Naive thymus-derived CD4-positive, alpha-beta T cell (primary cell): ENCODE results near the gene PADI1. TPM values are rescaled to one million over a fixed set of nuclear protein-coding genes. Genes with fewer than 3 reads are reported as not detected.
A peak's percentile ranks its signal among the peaks of the same experiment; 100 is the strongest.

Experiments
- ATAC-seq: fragments of 150-1000 bp; cut with Tn5 transposase; 2 replicates; pipeline ENCODE4 v1.10.0; 2021; ENCODE audit warnings: mild to moderate bottlenecking, moderate library complexity
- CTCF ChIA-PET: fragments of 350-600 bp; sonication (Branson Sonifier 250); formaldehyde crosslinking; loops from one replicate; lab custom pipeline; 2021; ENCODE audit warnings: antibody characterized with exemption; lab: Charles Lee
- POLR2A ChIA-PET: fragments of 350-600 bp; sonication (Branson Sonifier 250); formaldehyde crosslinking; loops from one replicate; lab custom pipeline; 2021; ENCODE audit warnings: antibody characterized with exemption, inconsistent platforms; lab: Charles Lee
- DNase-seq, 9 donors: peaks; one replicate each; pipeline versions ENCODE4 v3.0.0 to v3.0.0-alpha.2; 2020 to 2022; ENCODE audit warnings: mixed read lengths in 1 of 9
- H3K27ac ChIP-seq: one replicate; pipeline ENCODE4 v1.7.0; 2013; ENCODE audit warnings: mild to moderate bottlenecking, low read depth, low read length, moderate library complexity
- H3K27me3 ChIP-seq, 2 donors: one replicate each; pipeline ENCODE4 v1.7.0; 2013; ENCODE audit warnings: low read length in 2 of 2, mild to moderate bottlenecking in 2 of 2, moderate library complexity in 2 of 2; ENCODE audit not compliant: control insufficient read depth in 2 of 2, insufficient read depth in 2 of 2
- H3K36me3 ChIP-seq, 3 experiments: 1 replicate in 2 of 3; 2 replicates in 1 of 3; pipeline ENCODE4 v1.7.0; 2013; ENCODE audit warnings: low read length in 3 of 3, mild to moderate bottlenecking in 3 of 3, moderate library complexity in 1 of 3; ENCODE audit not compliant: insufficient read depth in 3 of 3, control insufficient read depth in 2 of 3
- H3K4me1 ChIP-seq, 2 donors: one replicate each; pipeline ENCODE4 v1.7.0; 2013; ENCODE audit warnings: low read length in 2 of 2, mild to moderate bottlenecking in 2 of 2, moderate library complexity in 1 of 2; ENCODE audit not compliant: control insufficient read depth in 2 of 2, insufficient read depth in 2 of 2
- H3K4me3 ChIP-seq: 2 replicates; pipeline ENCODE4 v1.7.0; 2013; ENCODE audit warnings: mild to moderate bottlenecking, low read length
- H3K9me3 ChIP-seq, 3 experiments: 1 replicate in 2 of 3; 2 replicates in 1 of 3; pipeline ENCODE4 v1.7.0; 2013; ENCODE audit warnings: low read length in 3 of 3; ENCODE audit not compliant: control insufficient read depth in 2 of 3
- H3K27ac Mint-ChIP-seq, 9 donors: one replicate each; pipeline ENCODE4 v1.8.0; 2020 to 2022; ENCODE audit warnings: mixed read lengths in 9 of 9, mild to moderate bottlenecking in 8 of 9, moderate library complexity in 5 of 9, inconsistent platforms in 2 of 9
- H3K27me3 Mint-ChIP-seq, 5 donors: one replicate each; pipeline ENCODE4 v1.8.0; 2021 to 2022; ENCODE audit warnings: mixed read lengths in 5 of 5, mild to moderate bottlenecking in 1 of 5
- H3K36me3 Mint-ChIP-seq, 5 donors: one replicate each; pipeline ENCODE4 v1.8.0; 2020 to 2022; ENCODE audit warnings: mixed read lengths in 5 of 5, mild to moderate bottlenecking in 3 of 5, inconsistent platforms in 1 of 5
- H3K4me1 Mint-ChIP-seq, 7 donors: one replicate each; pipeline ENCODE4 v1.8.0; 2020 to 2022; ENCODE audit warnings: mixed read lengths in 7 of 7, mild to moderate bottlenecking in 3 of 7, inconsistent platforms in 1 of 7
- H3K4me3 Mint-ChIP-seq, 10 donors: one replicate each; pipeline ENCODE4 v1.8.0; 2020 to 2022; ENCODE audit warnings: mild to moderate bottlenecking in 10 of 10, mixed read lengths in 10 of 10, moderate library complexity in 6 of 10, inconsistent platforms in 2 of 10
- H3K9me3 Mint-ChIP-seq, 11 donors: one replicate each; pipeline ENCODE4 v1.8.0; 2020 to 2022; ENCODE audit warnings: mixed read lengths in 11 of 11, mild to moderate bottlenecking in 4 of 11, inconsistent platforms in 1 of 11, moderate library complexity in 1 of 11
- intact Hi-C, 2 donors: fragments of 100-400 bp; cut with micrococcal nuclease; formaldehyde crosslinking; loops; one replicate each; pipeline ENCODE4 v1.15.1; 2023
- polyA plus RNA-seq, 2 donors: library from polyadenylated mRNA; unstranded; fragments of 300-500 nt; fragmentation: Illumina TruSeq; gene quantifications; one replicate each; pipeline ENCODE4 v1.2.3, GENCODE V29; 2021
- total RNA-seq, 6 experiments: library from RNA in 5 of 6; stranded (reverse) in 5 of 6; gene quantifications; 1 replicate in 5 of 6; 2 replicates in 1 of 6; pipeline ENCODE4 v1.2.3 and lab custom pipeline; 2021 to 2026

PADI1 gene, protein sequence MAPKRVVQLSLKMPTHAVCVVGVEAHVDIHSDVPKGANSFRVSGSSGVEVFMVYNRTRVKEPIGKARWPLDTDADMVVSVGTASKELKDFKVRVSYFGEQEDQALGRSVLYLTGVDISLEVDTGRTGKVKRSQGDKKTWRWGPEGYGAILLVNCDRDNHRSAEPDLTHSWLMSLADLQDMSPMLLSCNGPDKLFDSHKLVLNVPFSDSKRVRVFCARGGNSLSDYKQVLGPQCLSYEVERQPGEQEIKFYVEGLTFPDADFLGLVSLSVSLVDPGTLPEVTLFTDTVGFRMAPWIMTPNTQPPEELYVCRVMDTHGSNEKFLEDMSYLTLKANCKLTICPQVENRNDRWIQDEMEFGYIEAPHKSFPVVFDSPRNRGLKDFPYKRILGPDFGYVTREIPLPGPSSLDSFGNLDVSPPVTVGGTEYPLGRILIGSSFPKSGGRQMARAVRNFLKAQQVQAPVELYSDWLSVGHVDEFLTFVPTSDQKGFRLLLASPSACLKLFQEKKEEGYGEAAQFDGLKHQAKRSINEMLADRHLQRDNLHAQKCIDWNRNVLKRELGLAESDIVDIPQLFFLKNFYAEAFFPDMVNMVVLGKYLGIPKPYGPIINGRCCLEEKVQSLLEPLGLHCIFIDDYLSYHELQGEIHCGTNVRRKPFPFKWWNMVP
- not detected for total RNA-seq
- not detected for polyA plus RNA-seq
- total RNA-seq (lab: John Stamatoyannopoulos, UW) = not detected

GRCh38 chr1:17204546-17205440, at the start of gene PADI1:
Gene PADI1 (plus strand): TSS chr1:17205128. CDS start chr1:17205218, 90 bp downstream.
- intact Hi-C loops = no loop called here
- ChIA-PET POLR2A (no interaction called here), CTCF (no interaction called here)
- Histone ChIP-seq H3K27ac (no peak within 1 kb of the TSS), H3K36me3 (no peaks in the 10 kb centered on the region), H3K4me3 (no peak within 1 kb of the TSS), H3K4me1 (peaks cover 10 to 19% of the 10 kb centered on the region in 2 donors), H3K9me3 (no peaks in the 10 kb centered on the region), H3K27me3 (peaks cover 0 to 4% of the 10 kb centered on the region in 2 donors)
- no peak for ATAC-seq
- Mint-ChIP-seq H3K9me3 (peaks cover 0 to 2% (median 0%) of the 10 kb centered on the region in 11 donors), H3K36me3 (peaks cover 0 to 3% (median 0%) of the 10 kb centered on the region in 5 donors), H3K4me1 (peaks cover 43 to 70% (median 53%) of the 10 kb centered on the region in 7 donors), H3K4me3 (peak within 1 kb of the TSS in 2 of 10 donors; percentile 47 to 53), H3K27me3 (peaks cover 10 to 42% (median 14%) of the 10 kb centered on the region in 5 donors), H3K27ac (peak within 1 kb of the TSS in 2 of 9 donors; percentile 23 to 26)
- DNase-seq = no peak

DNA sequence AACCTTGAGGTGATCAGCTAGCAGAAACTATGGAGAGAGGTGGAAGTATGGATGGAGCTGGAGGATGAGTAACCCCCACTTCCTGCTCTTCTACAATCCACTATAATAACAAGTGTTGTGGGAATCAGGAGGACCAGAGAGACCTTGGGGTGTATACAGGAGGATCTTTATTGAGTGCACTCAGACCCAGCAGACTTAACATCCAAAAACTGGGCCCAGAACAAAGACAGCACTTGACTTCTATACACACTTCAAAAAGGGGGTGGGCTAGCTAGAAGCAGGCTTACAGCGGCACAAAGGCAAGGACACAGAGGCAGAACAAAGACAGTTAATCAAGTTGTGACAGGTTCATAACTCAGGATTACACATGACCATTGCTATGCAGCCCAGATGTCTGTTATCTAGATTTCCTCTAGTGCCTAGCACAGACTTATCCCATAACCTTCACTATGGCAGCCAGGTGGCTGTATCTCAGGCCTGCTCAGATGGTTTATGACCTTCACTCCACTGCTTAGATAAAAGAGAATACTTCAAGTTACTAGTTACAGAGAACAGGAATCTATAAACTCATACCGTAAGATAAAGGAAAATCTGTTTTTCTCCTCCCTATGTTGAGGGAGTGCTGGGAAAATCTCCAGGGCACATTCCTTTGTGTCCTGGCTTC, 49.5 kb upstream of the PADI1 start:
- peaks cover 8 to 41% (median 27%) of the 10 kb centered on the region in 5 donors for H3K36me3 Mint-ChIP-seq

DNA sequence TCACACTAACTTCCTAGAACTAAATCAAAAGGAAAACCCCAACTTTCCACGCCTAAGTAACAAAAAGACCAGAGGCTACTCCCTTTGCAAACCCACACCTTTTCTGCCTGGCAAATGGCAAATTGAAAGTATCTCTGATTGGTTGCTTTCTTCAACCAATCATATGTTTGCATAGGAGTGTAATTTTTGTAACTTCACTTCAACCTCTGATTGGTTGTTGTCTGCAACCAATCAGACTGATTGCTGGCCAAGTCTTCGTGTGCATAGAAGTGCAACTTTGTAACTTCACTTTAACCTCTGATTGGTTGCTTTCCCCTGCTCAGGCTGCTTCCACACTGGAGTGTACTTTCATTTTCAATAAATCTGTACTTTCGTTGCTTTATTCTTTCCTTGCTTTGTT, 48.8 kb upstream of the PADI1 start:
- ChIA-PET POLR2A (no interaction called here), CTCF (no interaction called here)
- no peaks in the 10 kb centered on the region for H3K27me3 ChIP-seq
- no peak for DNase-seq
- no peaks in the 10 kb centered on the region for H3K4me1 ChIP-seq
- no peak overlapping the region for H3K4me3 ChIP-seq
- no peak overlapping the region for H3K27ac ChIP-seq
- no peaks in the 10 kb centered on the region for H3K36me3 ChIP-seq
- peaks cover 8 to 40% (median 24%) of the 10 kb centered on the region in 5 donors for H3K36me3 Mint-ChIP-seq
- H3K27me3 Mint-ChIP-seq = peaks cover 5 to 38% (median 14%) of the 10 kb centered on the region in 5 donors
- H3K4me1 Mint-ChIP-seq = peaks cover 0 to 5% (median 0%) of the 10 kb centered on the region in 7 donors
- peaks cover 0 to 38% (median 7%) of the 10 kb centered on the region in 3 experiments for H3K9me3 ChIP-seq
- no peak for ATAC-seq
- H3K4me3 Mint-ChIP-seq = no peak overlapping the region
- H3K27ac Mint-ChIP-seq = no peak overlapping the region
- H3K9me3 Mint-ChIP-seq = peaks cover 22 to 68% (median 40%) of the 10 kb centered on the region in 11 donors
- intact Hi-C loops = no loop called here

More for the DNA sequence above, 49.5 kb upstream of the PADI1 start:
- Mint-ChIP-seq H3K9me3 (peaks cover 22 to 72% (median 44%) of the 10 kb centered on the region in 11 donors), H3K4me1 (peaks cover 0 to 3% (median 0%) of the 10 kb centered on the region in 7 donors), H3K27me3 (peaks cover 8 to 42% (median 19%) of the 10 kb centered on the region in 5 donors), H3K4me3 (no peak overlapping the region), H3K27ac (no peak overlapping the region)
- H3K9me3 ChIP-seq = peaks cover 0 to 38% (median 7%) of the 10 kb centered on the region in 3 experiments
- ATAC-seq (no peak), DNase-seq (no peak)
- no peaks in the 10 kb centered on the region for H3K27me3 ChIP-seq
- intact Hi-C loops = no loop called here
- no peak overlapping the region for H3K4me3 ChIP-seq
- no peak overlapping the region for H3K27ac ChIP-seq
- CTCF ChIA-PET = no interaction called here
- H3K4me1 ChIP-seq = no peaks in the 10 kb centered on the region
- no peaks in the 10 kb centered on the region for H3K36me3 ChIP-seq
- POLR2A ChIA-PET = no interaction called here

DNA sequence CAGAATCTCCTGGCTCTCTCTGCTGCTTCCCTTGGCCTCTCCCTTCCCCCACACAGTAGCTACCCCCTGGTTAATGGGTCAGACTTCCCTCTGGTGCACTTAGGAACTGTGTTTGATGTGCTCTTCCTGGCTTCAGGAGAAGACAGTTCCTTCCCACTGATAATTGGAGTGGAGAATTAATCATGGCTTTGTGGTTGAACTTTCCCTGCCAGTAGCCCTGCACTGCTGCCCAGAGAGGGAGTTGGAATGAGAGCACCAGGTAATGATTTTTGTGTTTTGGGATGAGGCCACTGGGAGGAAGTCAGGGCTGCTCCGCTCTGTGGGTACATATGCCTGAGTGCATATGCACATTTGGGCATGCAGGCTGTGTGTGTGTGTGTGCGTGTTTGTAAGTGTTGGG, 46.0 kb upstream of the PADI1 start:
- ATAC-seq (no peak), DNase-seq (no peak)
- Mint-ChIP-seq H3K36me3 (peaks cover 5 to 22% (median 15%) of the 10 kb centered on the region in 5 donors), H3K9me3 (peaks cover 9 to 42% (median 24%) of the 10 kb centered on the region in 11 donors), H3K27me3 (peaks cover 0 to 25% (median 0%) of the 10 kb centered on the region in 5 donors), H3K27ac (no peak overlapping the region), H3K4me3 (no peak overlapping the region), H3K4me1 (peaks cover 0 to 10% (median 0%) of the 10 kb centered on the region in 7 donors)
- peaks cover 0 to 19% (median 7%) of the 10 kb centered on the region in 3 experiments for H3K9me3 ChIP-seq
- intact Hi-C loops = no loop called here
- H3K4me3 ChIP-seq = no peak overlapping the region
- H3K27ac ChIP-seq = no peak overlapping the region
- CTCF ChIA-PET = no interaction called here
- no peaks in the 10 kb centered on the region for H3K27me3 ChIP-seq
- no peaks in the 10 kb centered on the region for H3K4me1 ChIP-seq
- no peaks in the 10 kb centered on the region for H3K36me3 ChIP-seq
- POLR2A ChIA-PET = no interaction called here

GRCh38 chr1:17161137-17161740, 43.7 kb upstream of the PADI1 start:
- Mint-ChIP-seq H3K36me3 (peaks cover 0 to 4% (median 4%) of the 10 kb centered on the region in 5 donors), H3K9me3 (peaks cover 0 to 19% (median 5%) of the 10 kb centered on the region in 11 donors), H3K4me3 (no peak overlapping the region), H3K27me3 (peaks cover 0 to 10% (median 0%) of the 10 kb centered on the region in 5 donors), H3K27ac (no peak overlapping the region), H3K4me1 (peaks cover 0 to 10% (median 0%) of the 10 kb centered on the region in 7 donors)
- H3K4me3 ChIP-seq = no peak overlapping the region
- no peaks in the 10 kb centered on the region for H3K9me3 ChIP-seq
- H3K4me1 ChIP-seq = no peaks in the 10 kb centered on the region
- CTCF ChIA-PET = no interaction called here
- POLR2A ChIA-PET = no interaction called here
- intact Hi-C loops = no loop called here
- no peaks in the 10 kb centered on the region for H3K36me3 ChIP-seq
- H3K27me3 ChIP-seq = no peaks in the 10 kb centered on the region
- no peak for DNase-seq
- ATAC-seq = no peak
- no peak overlapping the region for H3K27ac ChIP-seq
